ENCODE results near the gene LRP1B.

The LRP1B gene

GRCh38 chr2:141068053-141068682 is 1062.6 kb downstream of the LRP1B start:
- TF ChIP-seq SIN3A (IDR thresholded peaks at IDR 0.05; ENCODE audit: borderline replicate concordance, insufficient read depth, low read length): no peak
- no peak for TF ChIP-seq POLR2AphosphoS5 (IDR thresholded peaks at IDR 0.05; ENCODE audit: low read depth, low read length)
- TF ChIP-seq TAF1 (IDR thresholded peaks at IDR 0.05; ENCODE audit: borderline replicate concordance, insufficient read depth, low read length): no peak
- TF ChIP-seq, protein P1, sequence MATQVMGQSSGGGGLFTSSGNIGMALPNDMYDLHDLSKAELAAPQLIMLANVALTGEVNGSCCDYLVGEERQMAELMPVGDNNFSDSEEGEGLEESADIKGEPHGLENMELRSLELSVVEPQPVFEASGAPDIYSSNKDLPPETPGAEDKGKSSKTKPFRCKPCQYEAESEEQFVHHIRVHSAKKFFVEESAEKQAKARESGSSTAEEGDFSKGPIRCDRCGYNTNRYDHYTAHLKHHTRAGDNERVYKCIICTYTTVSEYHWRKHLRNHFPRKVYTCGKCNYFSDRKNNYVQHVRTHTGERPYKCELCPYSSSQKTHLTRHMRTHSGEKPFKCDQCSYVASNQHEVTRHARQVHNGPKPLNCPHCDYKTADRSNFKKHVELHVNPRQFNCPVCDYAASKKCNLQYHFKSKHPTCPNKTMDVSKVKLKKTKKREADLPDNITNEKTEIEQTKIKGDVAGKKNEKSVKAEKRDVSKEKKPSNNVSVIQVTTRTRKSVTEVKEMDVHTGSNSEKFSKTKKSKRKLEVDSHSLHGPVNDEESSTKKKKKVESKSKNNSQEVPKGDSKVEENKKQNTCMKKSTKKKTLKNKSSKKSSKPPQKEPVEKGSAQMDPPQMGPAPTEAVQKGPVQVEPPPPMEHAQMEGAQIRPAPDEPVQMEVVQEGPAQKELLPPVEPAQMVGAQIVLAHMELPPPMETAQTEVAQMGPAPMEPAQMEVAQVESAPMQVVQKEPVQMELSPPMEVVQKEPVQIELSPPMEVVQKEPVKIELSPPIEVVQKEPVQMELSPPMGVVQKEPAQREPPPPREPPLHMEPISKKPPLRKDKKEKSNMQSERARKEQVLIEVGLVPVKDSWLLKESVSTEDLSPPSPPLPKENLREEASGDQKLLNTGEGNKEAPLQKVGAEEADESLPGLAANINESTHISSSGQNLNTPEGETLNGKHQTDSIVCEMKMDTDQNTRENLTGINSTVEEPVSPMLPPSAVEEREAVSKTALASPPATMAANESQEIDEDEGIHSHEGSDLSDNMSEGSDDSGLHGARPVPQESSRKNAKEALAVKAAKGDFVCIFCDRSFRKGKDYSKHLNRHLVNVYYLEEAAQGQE (IDR thresholded peaks at IDR 0.05; ENCODE audit: insufficient read depth in 1 of 2, low read depth in 2 of 2, low read length in 2 of 2): no peak
- TF ChIP-seq FOXP2 (optimal IDR thresholded peaks at IDR 0.05; ENCODE audit: borderline replicate concordance, extremely low read depth, extremely low read length, insufficient read depth): no peak

DNA sequence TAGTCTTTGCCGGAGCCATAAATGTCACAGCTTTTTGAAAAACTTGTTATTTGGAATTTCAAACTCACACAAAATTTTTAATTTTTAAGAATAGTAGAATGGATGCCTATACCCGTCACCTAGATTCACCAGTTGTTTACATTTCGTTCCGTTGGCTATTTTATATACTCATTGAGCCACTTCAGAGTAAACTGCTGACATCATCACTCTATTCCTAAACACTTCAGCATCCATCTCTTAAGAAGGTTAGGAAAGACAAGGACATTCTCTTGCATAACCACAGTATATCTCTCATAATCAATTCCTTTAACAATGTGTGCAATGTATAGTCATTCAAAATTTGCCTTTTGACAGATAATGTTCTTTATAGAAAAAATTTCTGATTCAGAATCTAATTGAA is 1065.8 kb downstream of the LRP1B start:
- TF ChIP-seq, protein P1 (IDR thresholded peaks at IDR 0.05; ENCODE audit: insufficient read depth in 1 of 2, low read depth in 2 of 2, low read length in 2 of 2): no peak
- TF ChIP-seq POLR2AphosphoS5 (IDR thresholded peaks at IDR 0.05; ENCODE audit: low read depth, low read length) (no peak), TAF1 (IDR thresholded peaks at IDR 0.05; ENCODE audit: borderline replicate concordance, insufficient read depth, low read length) (no peak), SIN3A (IDR thresholded peaks at IDR 0.05; ENCODE audit: borderline replicate concordance, insufficient read depth, low read length) (no peak), FOXP2 (optimal IDR thresholded peaks at IDR 0.05; ENCODE audit: borderline replicate concordance, extremely low read depth, extremely low read length, insufficient read depth) (no peak)

GRCh38 chr2:141063406-141063805 is 1067.4 kb downstream of the LRP1B start:
- TF ChIP-seq POLR2AphosphoS5 (IDR thresholded peaks at IDR 0.05; ENCODE audit: low read depth, low read length): no peak
- TF ChIP-seq FOXP2 (optimal IDR thresholded peaks at IDR 0.05; ENCODE audit: borderline replicate concordance, extremely low read depth, extremely low read length, insufficient read depth): no peak
- TF ChIP-seq, protein P1 (IDR thresholded peaks at IDR 0.05; ENCODE audit: insufficient read depth in 1 of 2, low read depth in 2 of 2, low read length in 2 of 2): no peak
- no peak for TF ChIP-seq TAF1 (IDR thresholded peaks at IDR 0.05; ENCODE audit: borderline replicate concordance, insufficient read depth, low read length)
- TF ChIP-seq SIN3A (IDR thresholded peaks at IDR 0.05; ENCODE audit: borderline replicate concordance, insufficient read depth, low read length): no peak

GRCh38 chr2:141062443-141062842 is 1068.4 kb downstream of the LRP1B start:
- TF ChIP-seq, protein P1 (IDR thresholded peaks at IDR 0.05; ENCODE audit: insufficient read depth in 1 of 2, low read depth in 2 of 2, low read length in 2 of 2): no peak
- TF ChIP-seq SIN3A (IDR thresholded peaks at IDR 0.05; ENCODE audit: borderline replicate concordance, insufficient read depth, low read length): no peak
- no peak for TF ChIP-seq POLR2AphosphoS5 (IDR thresholded peaks at IDR 0.05; ENCODE audit: low read depth, low read length)

- TF ChIP-seq, protein P1 (IDR thresholded peaks at IDR 0.05; ENCODE audit: insufficient read depth in 1 of 2, low read depth in 2 of 2, low read length in 2 of 2): no peak
- no peak for TF ChIP-seq FOXP2 (optimal IDR thresholded peaks at IDR 0.05; ENCODE audit: borderline replicate concordance, extremely low read depth, extremely low read length, insufficient read depth)
- no peak for TF ChIP-seq TAF1 (IDR thresholded peaks at IDR 0.05; ENCODE audit: borderline replicate concordance, insufficient read depth, low read length)
- TF ChIP-seq SIN3A (IDR thresholded peaks at IDR 0.05; ENCODE audit: borderline replicate concordance, insufficient read depth, low read length): no peak
- TF ChIP-seq POLR2AphosphoS5 (IDR thresholded peaks at IDR 0.05; ENCODE audit: low read depth, low read length): no peak
Observed at GRCh38 chr2:141062031-141062430, 1068.8 kb downstream of the LRP1B start.

Data from PFSK-1 (cell line).